ENCODE measurements around the gene NNMT.

Gene NNMT

DNA sequence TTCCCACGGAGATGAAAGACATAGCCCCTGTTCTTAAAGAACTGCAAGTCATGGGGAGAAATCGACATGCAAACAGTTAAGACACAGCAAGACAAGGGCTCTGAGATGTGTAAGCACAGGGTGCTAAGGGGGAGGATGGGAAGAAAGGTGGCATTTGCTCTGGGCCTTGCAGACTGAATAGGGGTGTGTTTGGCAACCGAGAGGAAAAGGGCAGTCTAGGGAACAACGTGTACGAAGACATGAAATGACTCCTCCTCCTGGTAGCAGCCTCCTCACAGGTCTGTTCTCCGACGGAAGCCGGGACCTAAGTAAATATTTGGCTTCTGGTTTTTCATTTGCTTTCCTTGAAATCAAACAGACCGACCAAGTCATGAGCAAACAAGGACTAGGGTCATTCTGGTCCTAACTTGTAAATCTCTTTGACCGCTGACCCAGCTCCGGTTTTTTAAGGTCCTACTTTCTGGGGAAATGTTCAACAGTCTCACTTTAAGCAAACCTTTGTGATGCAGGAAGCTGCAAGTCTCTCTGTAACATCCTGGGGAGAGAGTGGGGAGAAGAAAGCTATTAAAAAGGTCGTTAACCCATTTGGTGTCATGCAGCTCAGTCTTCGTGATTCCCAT is 19.7 kb downstream of the NNMT start:
- H3K27ac ChIP-seq, result no peak overlapping the region
- TF ChIP-seq FOXP2 (optimal IDR thresholded peaks at IDR 0.05; ENCODE audit: control extremely low read depth, extremely low read length, insufficient read depth) (no peak), POLR2AphosphoS5 (IDR thresholded peaks at IDR 0.05; ENCODE audit: borderline replicate concordance, low read depth, low read length) (no peak), EZH2 (IDR thresholded peaks at IDR 0.05) (no peak)
- H3K9me3 ChIP-seq (ENCODE audit: low read depth, low read length), result no peaks in the 10 kb centered on the region
- no peak for DNase-seq (ENCODE audit: low read depth, low spot score)
- no peak overlapping the region for H3K9ac ChIP-seq (ENCODE audit: insufficient read length)
- H3K4me3 ChIP-seq, result no peak overlapping the region
- no peaks in the 10 kb centered on the region for H3K36me3 ChIP-seq (ENCODE audit: insufficient read depth, low read length)

GRCh38 chr11:114316980-114317786 is 21.0 kb downstream of the NNMT start:
- no peak for TF ChIP-seq EZH2 (IDR thresholded peaks at IDR 0.05)
- H3K4me3 ChIP-seq, result no peak overlapping the region

DNA sequence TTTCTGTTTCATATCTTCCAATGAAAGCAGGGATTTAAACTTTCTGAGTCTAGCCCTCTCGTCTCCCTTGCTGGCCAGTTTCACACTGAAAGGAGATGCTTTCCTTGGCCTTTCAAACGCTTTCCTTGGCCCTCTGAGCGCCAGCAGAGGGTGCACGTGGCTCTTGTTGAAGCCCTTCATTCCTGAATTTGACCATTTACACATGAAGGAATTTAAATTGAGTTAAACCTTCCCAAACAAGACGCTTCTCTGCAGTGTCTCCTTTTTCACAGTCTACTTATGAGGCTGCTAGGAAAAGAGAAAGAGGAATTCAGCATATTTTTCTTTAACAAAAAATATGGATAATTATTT is 21.6 kb downstream of the NNMT start:
- Histone ChIP-seq H3K27ac (no peak overlapping the region), H3K9me3 (ENCODE audit: low read depth, low read length) (no peaks in the 10 kb centered on the region), H3K9ac (ENCODE audit: insufficient read length) (no peak overlapping the region), H3K4me3 (no peak overlapping the region), H3K36me3 (ENCODE audit: insufficient read depth, low read length) (no peaks in the 10 kb centered on the region)
- no peak for DNase-seq (ENCODE audit: low read depth, low spot score)
- TF ChIP-seq FOXP2 (optimal IDR thresholded peaks at IDR 0.05; ENCODE audit: control extremely low read depth, extremely low read length, insufficient read depth), result no peak
- no peak for TF ChIP-seq POLR2AphosphoS5 (IDR thresholded peaks at IDR 0.05; ENCODE audit: borderline replicate concordance, low read depth, low read length)

More at GRCh38 chr11:114316980-114317786, 21.0 kb downstream of the NNMT start:
- Histone ChIP-seq H3K9ac (ENCODE audit: insufficient read length) (no peak overlapping the region), H3K27ac (no peak overlapping the region), H3K36me3 (ENCODE audit: insufficient read depth, low read length) (no peaks in the 10 kb centered on the region), H3K9me3 (ENCODE audit: low read depth, low read length) (no peaks in the 10 kb centered on the region)
- no peak for DNase-seq (ENCODE audit: low read depth, low spot score)

GRCh38 chr11:114318361-114318760 is 22.2 kb downstream of the NNMT start:
- Histone ChIP-seq H3K4me3 (no peak overlapping the region), H3K9ac (ENCODE audit: insufficient read length) (no peak overlapping the region), H3K9me3 (ENCODE audit: low read depth, low read length) (no peaks in the 10 kb centered on the region), H3K27ac (no peak overlapping the region), H3K36me3 (ENCODE audit: insufficient read depth, low read length) (no peaks in the 10 kb centered on the region)
- no peak for DNase-seq (ENCODE audit: low read depth, low spot score)
- no peak for TF ChIP-seq EZH2 (IDR thresholded peaks at IDR 0.05)

DNA sequence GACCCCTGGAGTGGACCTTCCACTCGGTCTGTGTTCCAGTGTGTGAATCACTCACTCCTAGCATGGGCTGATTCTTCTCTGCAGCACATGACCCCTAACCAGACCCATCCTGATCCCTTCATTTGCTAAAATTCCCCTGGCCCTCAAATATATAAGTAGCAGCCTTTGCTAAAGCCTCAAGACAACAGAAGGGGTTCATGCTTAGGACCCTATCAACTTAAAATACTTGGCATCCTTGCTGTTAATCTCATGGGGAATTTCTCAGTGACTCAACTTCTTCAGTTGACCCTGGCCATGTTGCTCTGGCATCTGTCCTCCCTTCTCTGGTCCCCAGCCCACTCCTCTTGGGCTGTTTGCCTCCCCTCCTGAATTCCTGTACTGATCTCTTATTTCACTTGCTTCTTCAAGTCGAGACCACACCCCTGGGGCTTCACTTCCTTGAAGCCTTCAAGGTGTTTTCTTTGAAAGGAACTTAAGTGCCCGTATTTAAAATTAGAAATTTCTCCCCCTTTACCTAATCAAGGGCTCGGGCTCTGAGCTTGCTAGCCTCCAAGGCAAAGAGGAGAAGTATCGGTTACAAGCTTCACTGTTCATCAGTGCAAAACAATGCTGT is 23.6 kb downstream of the NNMT start:
- Histone ChIP-seq H3K4me3 (no peak overlapping the region), H3K36me3 (ENCODE audit: insufficient read depth, low read length) (no peaks in the 10 kb centered on the region), H3K9me3 (ENCODE audit: low read depth, low read length) (no peaks in the 10 kb centered on the region), H3K9ac (ENCODE audit: insufficient read length) (no peak overlapping the region), H3K27ac (no peak overlapping the region)
- TF ChIP-seq FOXP2 (optimal IDR thresholded peaks at IDR 0.05; ENCODE audit: control extremely low read depth, extremely low read length, insufficient read depth), result no peak
- no peak for TF ChIP-seq EZH2 (IDR thresholded peaks at IDR 0.05)
- TF ChIP-seq POLR2AphosphoS5 (IDR thresholded peaks at IDR 0.05; ENCODE audit: borderline replicate concordance, low read depth, low read length), result no peak
- no peak for DNase-seq (ENCODE audit: low read depth, low spot score)

DNA sequence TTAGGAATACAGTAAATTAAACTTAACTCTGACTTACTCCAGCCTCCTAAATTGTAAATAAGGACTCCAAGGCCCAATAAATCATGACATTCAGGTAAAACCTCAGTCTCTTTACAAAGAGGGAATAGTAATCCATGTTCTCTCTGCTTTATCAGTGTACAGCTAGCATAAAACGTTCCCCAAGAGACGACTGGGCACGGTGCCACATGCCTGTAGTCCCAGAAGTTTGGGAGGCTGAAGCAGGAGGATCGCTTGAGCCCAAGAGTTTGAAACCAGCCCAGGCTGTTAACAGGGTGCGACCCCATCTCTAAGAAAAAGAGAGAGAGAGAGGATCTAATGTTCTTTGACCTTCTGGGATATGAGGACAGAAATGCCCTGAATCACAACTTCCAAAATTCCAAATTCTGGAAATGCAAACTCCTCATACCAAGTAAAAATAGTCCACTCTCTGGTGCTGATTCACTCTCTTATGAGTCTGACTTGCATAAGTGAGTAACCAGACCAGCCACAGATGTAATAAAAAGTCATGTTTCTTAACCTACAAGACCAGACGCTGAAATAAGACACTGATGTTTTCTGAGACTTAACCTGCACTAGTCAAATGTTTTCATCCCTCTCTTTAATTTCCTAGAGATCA is 25.5 kb downstream of the NNMT start:
- no peak for DNase-seq (ENCODE audit: low read depth, low spot score)

GRCh38 chr11:114322934-114323333 is 26.7 kb downstream of the NNMT start:
- DNase-seq (ENCODE audit: low read depth, low spot score), result no peak
- H3K9ac ChIP-seq (ENCODE audit: insufficient read length), result no peak overlapping the region
- no peaks in the 10 kb centered on the region for H3K9me3 ChIP-seq (ENCODE audit: low read depth, low read length)
- H3K27ac ChIP-seq, result no peak overlapping the region
- H3K36me3 ChIP-seq (ENCODE audit: insufficient read depth, low read length), result no peaks in the 10 kb centered on the region
- no peak overlapping the region for H3K4me3 ChIP-seq
- TF ChIP-seq POLR2AphosphoS5 (IDR thresholded peaks at IDR 0.05; ENCODE audit: borderline replicate concordance, low read depth, low read length) (no peak), FOXP2 (optimal IDR thresholded peaks at IDR 0.05; ENCODE audit: control extremely low read depth, extremely low read length, insufficient read depth) (no peak), EZH2 (IDR thresholded peaks at IDR 0.05) (no peak)

More for the DNA sequence above, 25.5 kb downstream of the NNMT start:
- no peaks in the 10 kb centered on the region for H3K9me3 ChIP-seq (ENCODE audit: low read depth, low read length)
- H3K36me3 ChIP-seq (ENCODE audit: insufficient read depth, low read length), result no peaks in the 10 kb centered on the region
- no peak for TF ChIP-seq EZH2 (IDR thresholded peaks at IDR 0.05)
- no peak for TF ChIP-seq FOXP2 (optimal IDR thresholded peaks at IDR 0.05; ENCODE audit: control extremely low read depth, extremely low read length, insufficient read depth)
- TF ChIP-seq POLR2AphosphoS5 (IDR thresholded peaks at IDR 0.05; ENCODE audit: borderline replicate concordance, low read depth, low read length), result no peak
- H3K4me3 ChIP-seq, result no peak overlapping the region
- H3K9ac ChIP-seq (ENCODE audit: insufficient read length), result no peak overlapping the region
- H3K27ac ChIP-seq, result no peak overlapping the region

GRCh38 chr11:114326151-114326550 is 30.0 kb downstream of the NNMT start:
- no peak for TF ChIP-seq EZH2 (IDR thresholded peaks at IDR 0.05)
- TF ChIP-seq POLR2AphosphoS5 (IDR thresholded peaks at IDR 0.05; ENCODE audit: borderline replicate concordance, low read depth, low read length), result no peak
- TF ChIP-seq FOXP2 (optimal IDR thresholded peaks at IDR 0.05; ENCODE audit: control extremely low read depth, extremely low read length, insufficient read depth), result no peak

More at GRCh38 chr11:114326151-114326550, 30.0 kb downstream of the NNMT start:
- no peak for DNase-seq (ENCODE audit: low read depth, low spot score)
- Histone ChIP-seq H3K4me3 (no peak overlapping the region), H3K9ac (ENCODE audit: insufficient read length) (no peak overlapping the region), H3K36me3 (ENCODE audit: insufficient read depth, low read length) (no peaks in the 10 kb centered on the region), H3K27ac (no peak overlapping the region), H3K9me3 (ENCODE audit: low read depth, low read length) (no peaks in the 10 kb centered on the region)

Measured in SK-N-MC (cell line).